GM18873 (cell line): ENCODE data around the gene RBBP8NL.

Experiments
- ATAC-seq: cut with Tn5 transposase; IDR thresholded peaks from one replicate; pipeline ENCODE4 v1.9.1; 2021; ENCODE audit warnings: mild to moderate bottlenecking, moderate library complexity, moderate number of reproducible peaks; ENCODE audit not compliant: unreplicated experiment, low FRiP score

RBBP8NL gene

DNA sequence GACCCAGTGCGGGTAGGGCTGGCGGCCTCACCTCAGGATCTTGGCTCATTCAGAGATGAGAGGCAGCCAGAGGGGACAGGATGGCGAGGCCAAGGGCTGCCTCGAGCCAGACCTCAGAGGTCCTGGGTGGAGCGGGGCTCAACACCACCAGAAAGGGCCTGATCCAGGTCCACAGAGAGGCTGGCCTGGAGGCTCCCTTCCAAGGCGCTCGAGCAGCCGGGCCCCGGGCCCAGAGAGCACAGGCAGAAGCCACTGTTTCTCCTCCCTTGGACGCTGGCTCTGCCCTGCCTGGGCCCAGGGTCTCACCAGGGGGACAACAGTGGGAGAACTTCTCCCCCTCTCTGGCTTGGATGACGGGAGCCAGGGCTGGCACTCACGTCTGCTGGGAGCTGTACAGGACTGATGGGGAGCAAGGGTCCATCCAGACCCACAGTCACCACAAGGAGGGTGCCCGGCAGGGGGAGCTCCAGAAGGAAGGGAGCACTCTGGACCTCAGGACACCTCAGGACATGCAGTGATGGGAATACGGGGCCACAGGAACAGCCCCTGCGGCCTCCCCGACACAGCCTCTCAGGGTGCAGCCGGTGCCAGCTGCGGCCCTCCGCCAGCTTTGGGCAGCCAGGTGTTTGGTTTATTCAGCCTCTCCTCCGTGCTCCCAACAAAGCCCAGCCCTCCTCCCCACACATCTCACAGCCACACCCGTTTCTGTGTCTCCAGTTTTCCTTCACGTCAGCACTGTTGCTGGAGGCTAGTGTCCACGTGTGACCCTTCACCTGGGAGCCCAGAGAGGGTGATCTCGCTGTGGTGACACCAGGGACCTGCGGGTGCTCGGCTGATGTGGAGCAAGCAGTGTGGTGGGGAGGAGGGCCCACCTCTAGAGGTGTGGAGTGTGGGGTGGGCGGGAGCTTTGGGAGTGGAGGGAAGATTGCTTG lies 31.8 kb downstream of the RBBP8NL start:
- no peak for ATAC-seq

DNA sequence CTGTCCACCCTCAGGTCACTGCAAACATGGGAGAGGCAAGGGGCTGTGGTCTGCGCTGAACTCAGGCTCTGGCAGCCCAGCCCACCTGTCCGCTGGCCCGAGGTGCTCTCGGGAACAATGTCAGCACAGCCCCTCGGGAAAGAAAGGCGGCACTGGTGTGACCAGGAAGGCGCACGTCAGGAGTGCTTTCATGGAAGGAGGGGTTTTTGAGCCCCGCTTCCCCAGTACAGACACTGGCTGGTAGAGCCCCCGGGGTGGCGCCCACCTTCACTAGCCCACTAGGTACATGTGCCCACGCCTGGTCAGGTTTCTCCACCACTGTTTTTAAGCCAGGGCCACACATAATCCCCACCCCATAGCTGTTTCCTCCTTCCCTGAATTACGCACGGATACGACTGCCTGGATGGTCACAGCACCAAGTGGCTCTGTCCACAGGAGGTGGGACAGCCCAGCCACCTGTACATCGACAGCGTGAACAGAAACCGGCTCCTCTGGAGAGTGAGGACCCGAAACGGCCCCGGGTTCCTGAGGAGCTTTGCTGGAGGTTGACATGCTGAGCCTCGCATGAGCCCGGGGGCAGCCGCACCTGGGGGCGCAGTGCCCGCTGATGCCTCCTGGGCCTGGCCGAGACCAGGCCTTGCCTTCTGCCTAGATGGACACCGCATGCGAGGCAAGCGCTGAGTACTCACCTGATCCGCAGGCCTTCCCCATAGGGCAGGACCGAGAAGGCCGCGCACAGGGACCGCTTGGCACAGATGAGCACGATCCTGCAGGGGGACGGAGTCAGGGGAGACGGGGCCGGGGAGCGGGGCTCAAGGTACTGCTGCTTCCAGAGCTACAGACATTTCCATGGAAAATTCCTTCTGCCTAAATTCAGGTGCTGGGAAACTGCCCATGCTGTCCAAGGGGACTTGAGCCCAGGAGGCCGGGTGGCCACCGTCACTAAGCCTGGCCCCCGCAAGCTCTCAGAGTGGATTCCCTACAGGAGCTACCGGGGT lies 32.8 kb downstream of the RBBP8NL start:
- no peak for ATAC-seq

DNA sequence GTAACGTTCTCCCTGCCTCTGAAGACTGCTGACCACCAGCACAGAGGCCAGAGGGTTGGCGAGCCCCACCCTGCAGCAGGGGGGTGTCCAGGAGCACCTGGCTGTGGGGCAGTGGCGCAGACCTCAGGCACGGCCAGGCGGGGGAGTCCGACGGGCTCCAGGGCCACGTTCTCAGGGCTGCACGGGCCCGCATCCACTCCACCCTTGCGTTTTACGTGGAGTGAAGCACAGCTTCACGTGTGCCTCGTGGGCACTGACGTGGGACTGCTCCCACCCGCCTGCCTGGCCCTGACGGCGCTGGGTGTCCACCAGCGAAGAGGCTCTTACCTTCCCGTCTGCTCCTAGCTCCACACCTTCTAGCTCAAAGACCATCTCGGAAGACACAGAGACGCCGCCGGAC lies 33.5 kb downstream of the RBBP8NL start:
- no peak for ATAC-seq

- no peak for ATAC-seq
These were observed 34.0 kb downstream of the RBBP8NL start for GRCh38 chr20:62393335-62393665.

DNA sequence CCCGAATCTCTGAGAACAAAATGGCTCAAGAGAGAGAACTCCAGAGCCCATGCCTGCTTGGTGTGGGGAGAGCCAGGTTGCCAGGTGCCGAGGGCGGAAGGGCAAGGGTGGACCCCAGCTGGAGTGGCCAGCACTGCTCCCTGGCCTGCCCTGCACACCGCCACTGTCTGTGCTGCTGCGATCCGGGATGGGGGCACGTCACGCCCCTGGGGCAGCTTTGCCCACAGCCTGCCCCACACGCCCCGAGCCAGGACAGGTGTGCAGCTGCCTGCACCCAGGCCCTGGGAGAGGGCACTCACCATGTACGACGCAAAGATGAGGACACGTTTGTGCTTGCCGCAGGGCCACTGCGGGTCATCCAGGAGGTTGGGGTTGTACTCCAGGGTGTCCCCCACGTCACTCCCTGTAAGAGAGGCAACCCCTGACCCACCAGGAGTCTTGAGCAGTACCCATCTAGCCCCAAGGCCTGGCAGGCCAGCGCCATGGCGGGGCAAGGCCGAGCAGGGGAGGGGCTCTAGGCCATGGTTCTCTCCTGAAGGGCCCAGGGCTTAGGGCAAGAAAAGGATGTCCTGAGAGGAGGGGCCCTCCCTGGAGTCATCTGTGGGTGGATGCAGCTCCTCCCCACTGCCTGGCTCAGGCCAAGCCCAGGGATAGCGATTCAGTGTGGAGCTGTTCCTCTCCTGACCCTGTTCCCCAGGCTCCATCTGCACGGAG lies 34.6 kb downstream of the RBBP8NL start:
- no peak for ATAC-seq

DNA sequence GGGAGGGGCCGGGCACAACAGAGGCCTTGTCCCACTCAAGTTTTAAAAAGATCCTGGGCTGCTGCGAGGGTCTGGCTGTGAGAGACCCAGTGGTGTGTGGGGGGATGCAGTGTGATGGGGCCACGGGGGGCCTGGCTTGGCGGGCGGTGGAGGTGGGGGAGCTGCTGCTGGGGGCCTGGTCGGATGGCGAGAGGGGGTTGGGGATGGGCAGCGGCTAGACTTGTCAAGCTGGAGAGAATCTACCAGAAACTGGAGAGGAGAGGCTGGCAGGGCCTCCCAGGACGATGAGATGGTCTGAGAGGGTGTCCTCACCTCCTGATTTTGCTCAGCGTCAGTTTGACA lies 35.3 kb downstream of the RBBP8NL start:
- no peak for ATAC-seq

DNA sequence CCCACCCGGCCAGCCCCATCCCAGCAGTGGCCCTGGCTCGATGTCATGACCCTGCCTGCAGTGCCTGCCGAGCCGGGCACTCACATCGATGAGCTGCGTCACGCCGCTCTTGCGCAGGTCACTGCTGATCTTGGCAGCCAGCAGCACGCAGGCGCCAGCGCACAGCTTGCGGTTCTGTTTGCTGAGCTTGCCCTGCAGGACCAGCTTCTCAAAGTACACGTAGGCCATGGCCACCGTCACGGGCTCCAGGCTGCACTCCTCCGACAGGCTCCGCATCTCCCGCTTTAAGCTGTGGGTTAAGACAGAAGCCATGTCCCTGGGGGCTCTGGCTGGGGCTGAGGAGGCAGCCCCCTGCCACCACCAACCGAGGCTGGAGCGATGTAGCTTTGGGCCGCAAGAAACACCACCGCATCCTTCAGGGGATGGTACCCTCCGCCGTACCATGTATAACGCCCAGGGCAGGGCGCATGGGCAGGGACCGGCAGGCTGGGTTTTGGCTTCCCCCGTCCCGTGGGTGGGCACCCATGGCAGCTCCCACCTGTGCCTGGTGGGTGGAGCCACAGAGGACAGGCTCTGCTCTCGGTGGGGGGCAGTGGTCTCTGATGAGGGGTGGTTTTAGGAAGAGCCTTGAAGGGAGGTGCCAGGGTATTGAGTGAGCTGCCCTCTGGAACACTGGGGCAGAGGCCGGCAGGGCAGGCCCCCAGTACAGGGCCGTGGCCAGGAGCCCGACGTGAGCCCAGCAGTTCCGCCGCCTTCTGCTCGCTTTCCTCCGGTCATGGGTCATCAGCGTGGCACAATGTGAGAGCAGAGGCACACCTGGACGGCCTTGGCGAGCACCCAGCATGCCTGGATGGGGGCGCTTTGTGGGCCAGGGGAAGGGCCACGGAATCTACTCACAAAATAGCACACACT lies 35.9 kb downstream of the RBBP8NL start:
- ATAC-seq, result no peak

DNA sequence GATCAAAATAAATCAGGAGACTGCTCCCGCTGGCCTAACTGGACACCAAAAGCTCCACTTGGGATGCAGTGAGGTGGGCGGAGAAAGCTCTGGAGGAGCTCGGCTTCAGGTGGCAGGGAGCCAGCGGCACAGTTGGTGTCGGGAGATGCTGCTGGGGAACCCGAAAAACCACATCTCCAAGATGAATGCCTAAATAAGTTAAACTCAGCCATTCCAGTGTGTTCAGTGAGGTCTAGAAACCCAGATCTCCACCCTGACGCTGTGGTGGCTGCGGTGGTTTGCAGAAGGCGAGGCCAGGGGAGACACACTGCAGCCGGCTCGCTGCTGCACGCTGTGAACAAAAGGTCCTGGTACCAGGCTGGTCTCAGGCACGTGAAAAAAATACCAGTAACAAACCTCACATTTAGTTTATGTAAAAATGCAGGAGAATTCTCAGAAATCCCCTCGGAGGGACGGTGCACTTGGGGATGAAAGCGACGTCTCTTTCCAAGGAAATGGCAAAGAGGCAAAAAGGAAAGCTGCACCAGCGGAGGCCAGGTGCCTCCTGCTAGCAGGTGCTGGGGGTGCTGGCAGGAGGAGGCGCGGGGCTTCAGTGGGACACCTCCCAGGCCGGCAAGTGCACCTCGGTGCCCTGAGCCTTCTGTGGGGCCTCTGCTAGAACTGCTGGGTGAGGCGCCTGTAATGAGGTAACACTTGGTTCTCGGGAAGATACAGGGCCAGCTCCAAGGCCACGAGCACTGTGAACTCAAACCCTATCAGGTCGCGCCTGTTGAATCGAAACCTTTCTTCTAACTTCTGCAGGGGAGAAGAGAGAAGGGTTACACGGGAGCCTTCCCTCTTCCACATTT lies 36.8 kb downstream of the RBBP8NL start:
- no peak for ATAC-seq

- no peak for ATAC-seq
These were observed 37.7 kb downstream of the RBBP8NL start for GRCh38 chr20:62389601-62390087.

GRCh38 chr20:62388839-62389600 lies 38.3 kb downstream of the RBBP8NL start:
- no peak for ATAC-seq

GRCh38 chr20:62387933-62388635 lies 39.3 kb downstream of the RBBP8NL start:
- no peak for ATAC-seq

- no peak for ATAC-seq
These were observed 40.0 kb downstream of the RBBP8NL start for GRCh38 chr20:62387219-62387913.

DNA sequence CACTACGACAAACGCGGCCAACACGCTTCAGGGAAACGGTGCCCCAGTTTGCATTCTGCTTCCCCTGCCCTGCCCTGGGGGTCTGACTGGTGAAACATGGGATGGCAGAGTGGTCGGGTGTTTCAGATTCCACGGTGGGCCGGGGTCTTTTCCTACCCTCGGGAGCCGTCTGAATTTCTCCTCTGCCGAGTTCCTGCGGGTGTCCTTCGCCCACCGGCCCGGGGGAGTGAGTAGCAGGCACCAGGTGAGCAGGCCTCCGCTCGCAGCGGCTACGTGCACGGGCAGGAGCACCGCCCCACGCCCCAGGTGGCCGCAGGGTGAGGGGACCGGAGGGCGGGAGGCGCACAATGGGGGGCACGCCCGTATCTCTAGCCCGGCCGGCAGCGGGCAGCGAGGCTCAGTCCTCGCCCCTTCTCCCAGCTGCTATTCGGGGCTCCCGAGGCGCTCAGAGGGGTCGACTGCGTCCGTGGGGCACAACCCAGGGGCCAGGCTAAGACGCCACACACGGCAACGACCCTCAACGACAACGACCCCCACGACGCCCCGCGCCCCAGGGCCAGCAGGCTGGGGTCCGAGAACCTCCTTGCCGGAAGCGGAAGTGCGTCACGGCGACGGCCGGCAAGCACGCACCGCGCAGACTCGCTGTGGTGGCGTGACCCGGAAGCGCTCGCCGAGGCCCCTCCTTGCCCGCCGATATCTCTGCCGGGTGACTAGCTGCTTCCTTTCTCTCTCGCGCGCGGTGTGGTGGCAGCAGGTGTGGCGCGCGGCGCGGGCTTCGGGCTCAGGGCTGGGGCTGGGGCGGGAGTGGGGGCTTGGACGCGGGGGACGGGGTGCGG lies 40.7 kb downstream of the RBBP8NL start, which contains the start of gene RPS21:
RPS21 (plus strand) TSS at position 721 of the 836 bp plus-strand sequence. CDS start 236 bp downstream, outside the sequence.
- ATAC-seq, result peak; percentile 55

- ATAC-seq, result no peak
These were observed 44.8 kb downstream of the RBBP8NL start for GRCh38 chr20:62382306-62383198.

- no peak for ATAC-seq
These were observed 45.5 kb downstream of the RBBP8NL start for GRCh38 chr20:62381842-62382241.
